Activated CD8-positive, alpha-beta T cell treated with anti-CD3 and anti-CD28 coated beads, Interleukin-2, amount 10 ng/mL, durations not matched to agents 7 days and 5 days (primary cell): ENCODE results near the gene GNB5. TPM values are rescaled to one million over a fixed set of nuclear protein-coding genes. Genes with fewer than 3 reads are reported as not detected.

Experiments used
- ATAC-seq: fragments of 150-1000 bp; cut with Tn5 transposase; one replicate; pipeline ENCODE4 v1.10.0; 2021; ENCODE audit warnings: moderate library complexity
- CTCF ChIA-PET: fragments of 350-600 bp; sonication (Branson Sonifier 250); formaldehyde crosslinking; loops from one replicate; lab custom pipeline; 2021; ENCODE audit warnings: antibody characterized with exemption; lab: Charles Lee
- POLR2A ChIA-PET: fragments of 350-600 bp; sonication (Branson Sonifier 250); formaldehyde crosslinking; loops from one replicate; lab custom pipeline; 2021; ENCODE audit warnings: antibody characterized with exemption; lab: Charles Lee
- DNase-seq: peaks from one replicate; pipeline ENCODE4 v3.0.0-alpha.2; 2020
- H3K27ac Mint-ChIP-seq: one replicate; pipeline ENCODE4 v1.8.0; 2021; ENCODE audit warnings: mild to moderate bottlenecking, mixed read lengths
- H3K27me3 Mint-ChIP-seq: one replicate; pipeline ENCODE4 v1.8.0; 2021; ENCODE audit warnings: low read depth, mixed read lengths
- H3K36me3 Mint-ChIP-seq: one replicate; pipeline ENCODE4 v1.8.0; 2021; ENCODE audit warnings: low read depth, mixed read lengths
- H3K4me1 Mint-ChIP-seq: one replicate; pipeline ENCODE4 v1.8.0; 2021; ENCODE audit warnings: low read depth, mixed read lengths
- H3K4me3 Mint-ChIP-seq: one replicate; pipeline ENCODE4 v1.8.0; 2021; ENCODE audit warnings: mild to moderate bottlenecking, mixed read lengths
- H3K9me3 Mint-ChIP-seq: one replicate; pipeline ENCODE4 v1.8.0; 2022; ENCODE audit warnings: mixed read lengths; ENCODE audit not compliant: insufficient read depth
- total RNA-seq, 2 experiments: library from RNA; stranded (reverse); gene quantifications; one replicate each; pipeline ENCODE4 v1.2.3, GENCODE V29; 2021

Gene GNB5
- total RNA-seq, 2 experiments from 2014 or later: 33.8 to 37.0 TPM

DNA sequence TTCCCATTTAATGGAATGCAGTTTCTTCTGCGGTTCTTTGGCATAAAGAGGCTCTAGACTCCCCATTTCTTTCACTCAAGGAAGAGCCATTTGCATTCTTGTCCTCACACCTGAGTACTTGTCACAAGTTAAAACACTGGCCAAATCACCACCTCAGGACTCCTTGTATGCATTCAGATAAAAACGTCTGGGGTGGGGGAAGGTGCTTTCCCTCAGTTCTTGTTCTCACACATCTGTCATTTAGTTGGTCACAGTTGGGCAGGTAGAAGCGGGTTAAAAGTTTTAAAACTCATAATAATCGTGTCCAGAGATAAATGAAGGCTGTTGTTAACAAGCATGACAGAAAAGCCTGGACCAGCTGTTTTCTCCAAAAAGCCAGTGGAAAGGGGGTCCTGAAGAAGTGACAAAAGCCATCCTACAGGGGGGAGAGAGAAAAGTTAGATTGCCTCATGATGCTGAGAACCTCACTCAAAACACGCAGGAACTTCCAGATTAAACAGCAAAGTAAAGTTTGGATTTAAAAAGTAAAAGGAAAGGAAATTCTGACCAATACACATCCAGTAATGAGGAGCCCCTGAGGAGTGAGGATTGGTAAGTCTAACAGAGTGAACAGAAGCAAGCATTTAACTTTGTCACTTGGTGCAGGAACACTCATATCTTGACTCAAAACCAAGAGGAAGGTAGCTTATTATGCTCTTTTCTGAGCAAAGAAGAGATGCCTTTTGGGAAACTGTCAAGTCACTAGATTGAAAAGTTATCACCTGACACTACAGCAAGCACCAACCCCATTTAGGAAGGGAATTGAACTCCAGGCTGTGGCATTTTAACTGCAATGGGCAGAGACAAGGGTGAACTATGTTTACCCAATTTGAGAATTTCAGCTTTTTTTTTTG, 81.4 kb downstream of the GNB5 start:
- Mint-ChIP-seq H3K36me3 (no peaks in the 10 kb centered on the region), H3K27me3 (peaks cover 40% of the 10 kb centered on the region), H3K27ac (no peak overlapping the region), H3K4me3 (no peak overlapping the region), H3K4me1 (no peaks in the 10 kb centered on the region), H3K9me3 (no peaks in the 10 kb centered on the region)
- ChIA-PET CTCF (interaction anchor here (1.2 kb wide), 1 partner anchor 31 kb away, joined by 6 read pairs; no protein-coding TSS in a partner anchor), POLR2A (interaction anchor here (0.6 kb wide), 2 partner anchors 168 to 487 kb away, joined by 3 read pairs; no protein-coding TSS in a partner anchor)
- DNase-seq (no peak), ATAC-seq (no peak)

DNA sequence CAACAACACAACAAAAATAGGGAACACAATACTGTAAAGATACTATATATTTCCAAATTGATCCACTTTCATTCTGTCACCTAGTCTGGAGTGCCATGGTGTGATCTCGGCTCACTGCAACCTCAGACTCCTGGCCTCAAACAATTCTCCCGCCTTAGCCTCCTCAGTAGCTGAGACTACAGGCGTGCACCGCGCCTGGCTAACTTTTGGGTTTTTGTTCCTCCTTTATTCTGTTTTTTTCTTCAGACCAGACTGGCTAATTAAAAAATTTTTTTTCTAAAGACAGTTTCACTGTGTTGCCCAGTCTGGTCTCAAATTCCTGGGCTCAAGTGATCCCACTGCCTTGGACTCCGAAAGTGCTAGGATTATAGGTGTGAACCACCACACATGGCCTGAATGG, 84.0 kb downstream of the GNB5 start:
- Mint-ChIP-seq H3K27ac (no peak overlapping the region), H3K9me3 (no peaks in the 10 kb centered on the region), H3K36me3 (no peaks in the 10 kb centered on the region), H3K27me3 (peaks cover 31% of the 10 kb centered on the region), H3K4me1 (peaks cover 7% of the 10 kb centered on the region), H3K4me3 (no peak overlapping the region)
- no peak for DNase-seq
- POLR2A ChIA-PET: no interaction called here
- CTCF ChIA-PET: interaction anchor here (1.0 to 1.5 kb wide), 2 partner anchors 28 to 101 kb away, joined by 3 to 6 read pairs; no protein-coding TSS in a partner anchor
- no peak for ATAC-seq

DNA sequence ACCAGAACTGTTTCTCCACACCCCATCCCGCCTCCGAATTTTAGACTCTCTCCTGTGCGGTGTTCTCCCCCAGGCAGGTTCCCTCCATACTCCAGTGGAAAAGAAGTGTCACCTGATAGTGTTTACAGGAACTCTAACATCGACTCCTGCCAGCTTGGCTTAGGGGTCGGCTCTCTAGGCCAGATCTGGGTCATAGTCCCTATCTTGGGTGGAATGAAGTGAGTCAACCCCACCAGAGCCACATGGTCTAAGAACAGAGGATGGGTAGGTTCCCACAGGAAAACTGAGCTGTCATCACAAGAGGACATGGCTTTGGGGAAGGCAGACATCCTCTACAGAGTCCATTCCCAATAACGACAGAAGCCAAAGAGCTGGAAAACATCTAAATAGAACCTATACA, 84.6 kb downstream of the GNB5 start:
- POLR2A ChIA-PET: no interaction called here

DNA sequence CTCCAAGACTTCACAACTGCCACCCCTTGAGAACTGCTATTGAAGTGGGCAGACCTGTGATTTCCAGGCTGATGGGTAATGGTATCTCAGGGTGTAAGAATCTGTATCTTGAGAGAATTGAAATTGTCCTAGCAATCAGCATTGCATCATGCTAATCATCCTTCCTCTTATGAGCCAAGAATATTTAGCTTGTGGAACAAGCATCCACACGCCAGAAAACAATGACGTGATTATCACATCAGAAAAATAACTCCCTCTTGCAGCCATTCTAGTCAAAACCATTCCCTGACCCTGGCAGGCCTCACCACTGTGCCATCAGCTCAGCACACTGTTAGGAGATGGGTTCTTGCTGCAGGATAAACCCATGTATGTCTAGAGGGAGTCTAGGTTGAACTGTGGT, 85.3 kb downstream of the GNB5 start:
- Mint-ChIP-seq H3K4me1 (peaks cover 7% of the 10 kb centered on the region), H3K36me3 (no peaks in the 10 kb centered on the region), H3K27ac (no peak overlapping the region), H3K4me3 (no peak overlapping the region), H3K9me3 (no peaks in the 10 kb centered on the region), H3K27me3 (peaks cover 27% of the 10 kb centered on the region)
- DNase-seq (no peak), ATAC-seq (no peak)
- CTCF ChIA-PET: interaction anchor here (1.5 kb wide), 1 partner anchor 27 kb away, joined by 6 read pairs; no protein-coding TSS in a partner anchor
- POLR2A ChIA-PET: no interaction called here

More for the DNA sequence above, 84.6 kb downstream of the GNB5 start:
- ATAC-seq (no peak), DNase-seq (no peak)
- CTCF ChIA-PET: interaction anchor here (1.0 to 1.5 kb wide), 2 partner anchors 28 to 102 kb away, joined by 3 to 6 read pairs; no protein-coding TSS in a partner anchor
- H3K27me3 Mint-ChIP-seq: peaks cover 35% of the 10 kb centered on the region
- no peak overlapping the region for H3K4me3 Mint-ChIP-seq
- no peaks in the 10 kb centered on the region for H3K9me3 Mint-ChIP-seq
- H3K36me3 Mint-ChIP-seq: no peaks in the 10 kb centered on the region
- peaks cover 7% of the 10 kb centered on the region for H3K4me1 Mint-ChIP-seq
- H3K27ac Mint-ChIP-seq: no peak overlapping the region

DNA sequence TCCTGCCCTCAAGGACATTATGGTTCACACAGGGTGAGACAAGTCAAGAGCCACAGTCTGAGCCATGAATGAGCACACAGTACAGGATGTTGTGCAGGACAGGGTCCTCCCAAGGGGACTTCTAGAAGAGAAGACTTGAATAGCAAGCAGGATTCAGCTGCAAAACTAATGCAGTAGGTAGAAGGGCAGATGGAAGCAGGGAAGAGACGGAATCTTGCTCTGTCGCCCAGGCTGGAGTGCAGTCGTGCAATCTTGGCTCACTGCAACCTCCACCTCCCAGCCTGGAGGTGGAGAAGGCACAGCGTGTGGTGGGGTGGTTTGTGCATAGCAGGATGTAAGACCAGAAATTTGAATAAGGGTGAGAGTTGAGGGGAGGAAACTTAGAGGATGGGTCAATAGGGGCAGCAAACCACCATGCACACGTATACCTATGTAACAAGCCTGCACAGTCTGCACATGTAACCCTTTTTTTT, 86.6 kb downstream of the GNB5 start:
- CTCF ChIA-PET: interaction anchor here (1.8 kb wide), 1 partner anchor 24 kb away, joined by 4 read pairs; no protein-coding TSS in a partner anchor
- Mint-ChIP-seq H3K27ac (no peak overlapping the region), H3K27me3 (peaks cover 16% of the 10 kb centered on the region), H3K9me3 (no peaks in the 10 kb centered on the region), H3K4me1 (peaks cover 7% of the 10 kb centered on the region), H3K4me3 (no peak overlapping the region), H3K36me3 (no peaks in the 10 kb centered on the region)
- DNase-seq: no peak
- POLR2A ChIA-PET: interaction anchor here (0.7 to 1.0 kb wide), 2 partner anchors 10 to 133 kb away, joined by 3 to 4 read pairs; partner anchors contain the start of gene LEO1
- no peak for ATAC-seq

DNA sequence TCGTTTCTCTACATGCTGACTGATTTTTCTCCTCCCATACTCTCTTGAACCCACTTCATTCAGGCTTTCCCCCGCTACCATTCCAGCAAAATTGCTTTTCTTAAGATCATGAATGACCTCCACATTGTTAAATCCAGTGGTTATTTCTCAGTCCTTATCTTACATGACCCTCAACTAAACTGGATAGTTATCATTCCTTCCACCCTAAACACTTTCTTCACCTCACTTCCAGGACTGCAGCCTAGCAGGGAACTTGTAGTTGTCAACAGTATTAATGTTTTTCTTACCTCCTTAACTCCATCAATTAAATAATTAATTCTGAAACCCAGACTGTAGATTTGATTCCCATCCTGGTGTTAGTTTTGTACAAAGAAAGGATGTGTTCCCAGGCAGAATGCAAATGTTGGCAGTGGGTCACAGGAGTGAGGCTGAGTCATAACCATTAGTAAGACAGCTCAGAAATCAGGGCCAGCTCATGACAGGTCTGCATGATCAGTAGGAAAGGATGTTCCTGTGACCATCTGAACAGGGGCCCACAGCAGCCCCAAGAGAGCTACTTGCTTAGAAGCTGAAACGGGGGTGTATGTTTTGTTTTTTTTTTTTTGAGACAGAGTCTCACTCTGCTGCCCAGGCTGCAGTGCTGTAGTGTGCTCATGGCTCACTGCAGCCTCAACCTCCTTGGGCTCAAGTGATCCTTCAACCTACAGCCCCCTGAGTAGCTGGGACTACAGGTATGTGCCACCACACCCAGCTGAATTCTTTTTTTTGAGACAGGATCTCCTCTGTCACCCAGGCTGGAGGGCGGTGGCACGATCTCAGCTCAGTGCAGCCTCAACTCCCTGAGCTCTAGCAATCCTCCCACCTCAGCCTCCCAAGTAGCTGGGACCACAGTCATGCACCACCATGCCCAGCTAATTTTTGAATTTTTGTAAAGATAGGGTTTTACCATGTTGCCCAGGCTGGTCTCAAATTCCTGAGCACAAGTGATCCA, 87.7 kb downstream of the GNB5 start:
- CTCF ChIA-PET: interaction anchor here (1.1 to 1.8 kb wide), 3 partner anchors 23 to 105 kb away, joined by 3 to 6 read pairs (median 4); no protein-coding TSS in a partner anchor
- Mint-ChIP-seq H3K9me3 (no peaks in the 10 kb centered on the region), H3K4me3 (no peak overlapping the region), H3K27me3 (peaks cover 10% of the 10 kb centered on the region), H3K36me3 (no peaks in the 10 kb centered on the region), H3K4me1 (peaks cover 7% of the 10 kb centered on the region), H3K27ac (no peak overlapping the region)
- POLR2A ChIA-PET: interaction anchor here (1.0 kb wide), 1 partner anchor 132 kb away, joined by 4 read pairs; the partner anchor contains the start of gene LEO1
- ATAC-seq (no peak), DNase-seq (no peak)

DNA sequence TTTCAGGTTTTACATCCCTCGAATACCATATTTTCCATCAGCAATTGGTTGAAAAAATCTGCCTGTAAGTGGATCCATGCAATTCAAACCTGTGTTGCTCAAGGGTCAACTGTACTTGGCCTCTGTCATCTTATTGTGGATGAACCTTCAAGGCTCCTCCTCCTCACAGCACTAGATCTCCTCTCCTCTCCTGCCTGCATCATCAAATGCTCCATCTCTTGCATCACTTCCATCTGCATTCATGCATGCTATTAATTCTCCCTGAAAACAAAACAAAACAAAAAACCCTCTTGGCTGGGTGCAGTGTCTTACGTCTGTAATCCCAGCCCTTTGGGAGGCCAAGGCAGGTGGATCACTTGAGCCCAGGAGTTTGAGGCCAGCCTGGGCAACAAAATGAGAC, 88.7 kb downstream of the GNB5 start:
- Mint-ChIP-seq H3K27me3 (peaks cover 8% of the 10 kb centered on the region), H3K9me3 (no peaks in the 10 kb centered on the region), H3K36me3 (no peaks in the 10 kb centered on the region), H3K4me3 (no peak overlapping the region), H3K27ac (no peak overlapping the region), H3K4me1 (peaks cover 7% of the 10 kb centered on the region)
- CTCF ChIA-PET: interaction anchor here (1.8 kb wide), 1 partner anchor 22 kb away, joined by 4 read pairs; no protein-coding TSS in a partner anchor
- POLR2A ChIA-PET: no interaction called here
- ATAC-seq: no peak
- DNase-seq: no peak

DNA sequence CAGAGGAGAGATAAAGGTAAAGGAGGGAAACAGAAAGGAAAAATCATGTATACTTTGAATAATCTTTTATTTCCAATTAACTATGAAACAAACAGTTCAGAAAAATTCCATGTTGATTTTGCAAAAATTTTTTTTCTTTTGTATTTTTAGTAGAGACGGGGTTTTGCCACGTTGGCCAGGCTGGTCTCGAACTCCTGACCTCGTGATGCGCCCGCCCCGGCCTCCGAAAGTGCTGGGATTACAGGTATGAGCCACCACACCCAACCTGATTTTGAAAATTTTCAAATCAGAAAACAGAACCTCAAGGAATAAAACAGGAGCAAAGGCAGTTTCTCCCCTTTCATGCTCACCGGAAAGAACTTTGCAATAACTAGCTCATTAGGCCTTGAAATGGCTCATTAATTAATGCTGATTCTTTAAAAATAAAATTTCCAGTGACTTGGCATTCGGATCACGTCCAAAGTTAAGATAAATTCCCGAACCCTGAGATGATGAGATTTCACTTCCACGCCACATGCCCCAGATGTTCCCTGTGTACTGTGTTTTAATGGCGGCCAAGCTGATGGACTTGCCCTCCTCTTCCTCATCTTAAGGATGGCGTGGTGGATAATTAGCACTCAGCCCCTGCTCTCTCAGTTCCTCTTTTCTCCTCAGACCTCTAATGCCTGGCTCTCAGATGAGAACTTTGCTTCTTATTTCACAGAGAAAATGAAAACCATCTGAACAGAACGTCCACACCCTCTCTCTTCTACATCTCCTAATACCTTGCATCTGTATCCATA, 89.5 kb downstream of the GNB5 start:
- CTCF ChIA-PET: no interaction called here
- POLR2A ChIA-PET: no interaction called here
- Mint-ChIP-seq H3K36me3 (no peaks in the 10 kb centered on the region), H3K4me1 (peaks cover 7% of the 10 kb centered on the region), H3K27ac (no peak overlapping the region), H3K27me3 (peaks cover 12% of the 10 kb centered on the region), H3K9me3 (no peaks in the 10 kb centered on the region), H3K4me3 (no peak overlapping the region)
- DNase-seq (no peak), ATAC-seq (no peak)

DNA sequence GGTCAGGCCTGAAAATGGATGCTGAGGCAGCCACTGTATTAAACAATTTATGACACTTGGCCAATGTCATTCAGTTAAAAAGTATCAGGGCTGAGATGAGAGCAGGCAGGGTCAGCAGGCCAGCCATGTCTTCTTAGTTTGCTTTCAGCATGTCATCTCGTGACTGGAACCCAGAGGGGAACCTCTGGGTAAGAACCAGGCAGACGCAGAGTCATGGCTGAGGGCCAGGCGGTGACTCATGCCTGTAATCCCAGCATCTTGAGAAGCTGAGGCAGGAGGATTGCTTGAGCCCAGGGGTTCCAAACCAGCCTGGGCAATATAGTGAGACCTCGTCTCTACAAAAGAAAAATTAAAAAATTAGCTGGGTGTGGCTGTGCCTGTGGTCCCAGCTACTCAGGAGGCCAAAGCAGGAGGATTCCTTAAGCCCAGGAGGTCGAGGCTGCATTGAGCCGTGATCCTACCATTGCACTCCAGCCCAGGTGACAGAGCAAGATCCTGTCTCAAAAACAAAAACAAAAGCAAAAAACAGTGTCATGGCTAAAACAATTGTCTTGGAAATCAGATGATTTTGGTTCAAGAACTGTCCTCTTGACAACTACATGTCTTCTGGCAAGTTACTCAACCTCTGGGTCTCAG, 90.3 kb downstream of the GNB5 start:
- Mint-ChIP-seq H3K4me1 (peaks cover 7% of the 10 kb centered on the region), H3K9me3 (no peaks in the 10 kb centered on the region), H3K4me3 (no peak overlapping the region), H3K27ac (no peak overlapping the region), H3K27me3 (peaks cover 12% of the 10 kb centered on the region), H3K36me3 (no peaks in the 10 kb centered on the region)
- no peak for ATAC-seq
- no peak for DNase-seq
- ChIA-PET CTCF (no interaction called here), POLR2A (no interaction called here)

DNA sequence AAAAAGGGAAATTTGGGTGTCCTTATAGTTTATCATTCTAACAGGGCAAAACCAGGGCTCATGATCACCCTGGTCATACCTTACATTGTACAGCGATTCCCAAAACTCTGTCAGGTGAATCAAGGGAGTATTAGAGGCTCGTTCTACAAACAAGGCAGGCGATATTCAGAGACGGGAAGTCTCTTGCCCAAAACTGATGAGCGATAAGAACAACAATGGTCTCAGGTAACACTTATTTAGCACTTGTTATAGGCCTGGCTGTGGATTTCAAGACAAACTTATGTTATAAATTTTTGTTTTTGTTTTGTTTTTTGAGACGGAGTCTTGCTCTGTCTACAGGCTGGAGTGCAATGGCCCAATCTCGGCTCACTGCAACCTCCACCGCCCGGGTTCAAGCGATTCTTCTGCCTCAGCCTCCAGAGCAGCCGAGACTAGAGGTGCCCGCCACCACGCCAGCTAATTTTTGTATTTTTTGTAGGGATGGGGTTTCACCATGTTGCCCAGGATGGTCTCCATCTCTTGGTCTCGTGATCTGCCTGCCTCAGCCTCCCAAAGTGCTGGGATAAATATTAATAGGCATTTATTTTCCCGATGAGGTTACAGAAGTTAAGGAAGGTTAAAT, 91.4 kb downstream of the GNB5 start:
- Mint-ChIP-seq H3K36me3 (no peaks in the 10 kb centered on the region), H3K27me3 (peaks cover 12% of the 10 kb centered on the region), H3K4me3 (no peak overlapping the region), H3K4me1 (peaks cover 7% of the 10 kb centered on the region), H3K27ac (no peak overlapping the region), H3K9me3 (no peaks in the 10 kb centered on the region)
- POLR2A ChIA-PET: no interaction called here
- no peak for DNase-seq
- no peak for ATAC-seq
- CTCF ChIA-PET: no interaction called here
